SHP77 treated with DMSO at 0.1 percent for 48 hours (cell line): ENCODE measurements around the gene STX16.
"Not testable (repeated sequence)": the region's sequence is repeated elsewhere in the genome, so short reads cannot be mapped to it uniquely, and the experiment has no call there.

Experiments used
- DNase-seq: peaks from one replicate; lab custom pipeline; 2025; lab: John Stamatoyannopoulos, UW

Gene STX16

DNA sequence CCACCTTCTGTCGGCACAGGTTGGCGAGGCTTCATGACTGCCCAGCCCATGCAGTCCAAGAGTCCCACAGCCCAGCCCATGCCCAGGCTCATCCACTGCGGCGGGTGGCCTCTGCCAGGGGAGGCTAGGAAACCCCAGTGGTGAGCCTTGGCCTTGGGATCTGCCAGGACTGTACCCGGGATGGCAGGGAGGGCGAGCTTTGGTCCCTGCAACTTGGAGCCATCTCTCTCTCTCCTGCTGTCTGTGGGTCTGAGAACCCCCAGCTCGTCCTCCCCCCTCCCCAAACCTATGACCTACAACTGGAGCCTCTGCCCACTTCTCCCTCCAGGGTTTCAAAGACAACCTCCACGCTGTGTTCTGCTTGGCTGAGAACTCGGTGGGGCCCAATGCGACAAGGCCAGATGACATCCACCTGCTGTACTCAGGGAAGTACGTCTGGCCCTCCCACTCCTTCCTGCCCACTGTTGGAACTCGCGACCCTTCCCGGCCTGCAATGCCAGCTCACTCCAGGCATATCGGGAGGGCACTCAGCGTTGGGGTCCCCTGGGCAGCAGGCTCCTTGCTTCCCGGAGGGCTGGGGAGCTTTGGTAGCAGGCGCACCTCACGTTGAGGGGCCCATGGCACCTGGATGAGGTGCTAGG lies 61.2 kb downstream of the STX16 start:
- DNase-seq: no peak

DNA sequence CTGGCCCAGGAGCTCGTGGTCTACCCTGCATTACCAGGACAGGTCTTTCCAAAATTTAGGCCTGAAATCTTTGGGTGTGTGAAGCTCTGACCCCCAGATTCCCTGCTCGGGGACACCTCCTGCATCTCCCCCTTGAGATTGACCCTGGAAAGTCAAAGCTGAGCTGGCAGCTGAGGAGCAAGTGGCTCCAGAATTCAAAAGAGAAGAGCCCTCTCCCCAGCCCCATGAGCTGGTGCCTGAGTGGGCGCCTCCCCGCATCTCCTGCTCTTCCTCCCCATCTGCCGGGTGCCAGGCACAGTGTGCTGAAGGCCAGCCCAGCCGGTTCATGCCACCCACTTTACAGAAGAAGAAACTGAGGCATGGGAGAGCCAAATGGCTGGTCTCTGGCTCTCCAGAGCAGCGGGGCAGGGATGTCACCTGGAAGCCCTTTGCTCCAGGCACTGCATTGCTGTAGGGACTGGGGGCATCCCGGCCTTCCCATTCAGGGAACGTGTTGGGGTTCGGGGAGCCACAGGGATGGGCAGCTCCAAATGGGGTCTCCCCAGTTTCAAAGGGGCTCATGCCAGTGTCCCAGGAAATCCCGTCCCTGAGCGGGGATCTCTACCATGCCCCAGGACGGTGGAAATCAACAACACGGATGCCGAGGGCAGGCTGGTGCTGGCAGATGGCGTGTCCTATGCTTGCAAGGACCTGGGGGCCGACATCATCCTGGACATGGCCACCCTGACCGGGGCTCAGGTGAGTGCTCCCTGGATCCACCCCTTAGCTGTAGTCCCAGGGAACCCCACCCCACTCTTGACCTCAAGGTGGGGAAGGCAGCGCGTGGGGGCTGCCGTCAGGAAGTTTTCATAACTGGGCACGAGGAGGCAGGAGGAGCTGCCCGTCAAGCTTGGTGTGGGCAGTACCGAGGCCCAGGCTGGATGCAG lies 62.0 kb downstream of the STX16 start:
- DNase-seq: no peak

DNA sequence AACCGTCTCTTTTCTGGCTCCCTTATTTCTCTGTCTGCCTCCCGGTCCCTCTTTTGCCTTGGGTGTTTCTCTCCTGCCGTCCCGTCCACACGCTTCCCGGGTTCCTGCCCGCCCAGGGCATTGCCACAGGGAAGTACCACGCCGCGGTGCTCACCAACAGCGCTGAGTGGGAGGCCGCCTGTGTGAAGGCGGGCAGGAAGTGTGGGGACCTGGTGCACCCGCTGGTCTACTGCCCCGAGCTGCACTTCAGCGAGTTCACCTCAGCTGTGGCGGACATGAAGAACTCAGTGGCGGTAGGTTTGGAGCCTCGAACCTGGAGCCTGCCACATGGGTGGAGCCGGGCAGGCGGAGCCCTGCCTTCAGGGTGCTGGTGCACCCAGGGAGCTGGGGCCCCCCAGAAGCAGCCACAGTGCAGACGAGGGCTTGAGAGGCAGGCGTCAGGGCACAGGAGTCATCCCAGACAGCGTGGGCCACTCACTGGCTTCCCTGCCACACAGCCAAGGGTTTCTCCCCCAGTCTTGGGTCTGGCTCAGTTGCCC lies 62.8 kb downstream of the STX16 start:
- DNase-seq: no peak

DNA sequence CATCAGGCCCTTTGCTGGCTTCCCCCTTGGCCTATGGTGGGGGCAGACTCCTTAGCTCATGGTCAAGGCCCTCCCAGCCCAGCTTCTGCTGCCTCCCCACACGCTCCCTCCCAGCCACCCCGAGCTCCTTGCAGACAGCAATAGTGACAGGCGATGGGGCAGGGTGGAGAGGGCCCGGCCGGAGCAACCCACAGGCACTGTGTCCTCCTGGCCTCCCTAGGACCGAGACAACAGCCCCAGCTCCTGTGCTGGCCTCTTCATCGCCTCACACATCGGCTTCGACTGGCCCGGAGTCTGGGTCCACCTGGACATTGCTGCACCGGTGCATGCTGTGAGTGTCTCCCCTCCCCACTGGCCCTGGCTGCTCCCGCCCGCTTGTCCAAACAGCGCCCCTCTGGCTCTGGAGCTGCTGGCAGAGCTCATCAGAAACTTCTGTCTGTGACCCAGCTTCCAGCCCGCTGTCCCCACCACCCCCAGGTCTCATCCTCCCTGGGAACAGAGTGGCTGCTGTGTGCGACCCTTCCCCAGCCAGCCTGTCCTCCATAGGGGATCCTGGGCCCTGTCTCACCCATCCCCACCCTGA lies 63.3 kb downstream of the STX16 start:
- DNase-seq: no peak

DNA sequence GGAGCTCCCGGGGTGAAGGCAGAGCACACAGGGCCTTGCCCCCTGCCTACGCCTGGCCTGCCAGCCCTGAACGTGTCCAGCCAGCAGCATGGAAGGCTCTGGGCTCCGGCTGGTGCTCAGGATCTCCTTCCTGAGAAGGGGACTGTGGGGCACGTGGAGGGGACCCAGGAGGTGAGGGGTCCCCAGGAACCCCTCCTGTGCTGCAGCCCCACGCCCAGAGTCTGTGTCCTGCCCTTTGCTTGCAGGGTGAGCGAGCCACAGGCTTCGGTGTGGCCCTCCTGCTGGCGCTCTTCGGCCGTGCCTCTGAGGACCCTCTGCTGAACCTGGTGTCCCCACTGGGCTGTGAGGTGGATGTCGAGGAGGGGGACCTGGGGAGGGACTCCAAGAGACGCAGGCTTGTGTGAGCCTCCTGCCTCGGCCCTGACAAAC lies 63.9 kb downstream of the STX16 start:
- no peak for DNase-seq

DNA sequence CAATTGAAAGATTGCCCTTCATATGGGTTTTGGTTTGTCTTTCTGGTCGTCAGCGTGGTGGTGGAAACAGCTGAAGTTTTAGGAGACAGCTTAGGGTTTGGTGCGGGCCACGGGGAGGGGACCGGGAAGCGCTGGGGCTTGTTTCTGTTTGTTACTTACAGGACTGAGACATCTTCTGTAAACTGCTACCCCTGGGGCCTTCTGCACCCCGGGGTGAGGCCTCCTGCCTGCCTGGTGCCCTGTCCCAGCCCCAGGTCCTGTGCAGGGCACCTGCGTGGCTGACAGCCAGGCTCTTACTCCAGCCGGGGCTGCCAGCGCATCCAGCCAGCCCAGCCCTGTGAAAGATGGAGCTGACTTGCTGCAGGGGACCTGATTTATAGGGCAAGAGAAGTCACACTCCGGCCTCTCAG lies 64.3 kb downstream of the STX16 start:
- no peak for DNase-seq

DNA sequence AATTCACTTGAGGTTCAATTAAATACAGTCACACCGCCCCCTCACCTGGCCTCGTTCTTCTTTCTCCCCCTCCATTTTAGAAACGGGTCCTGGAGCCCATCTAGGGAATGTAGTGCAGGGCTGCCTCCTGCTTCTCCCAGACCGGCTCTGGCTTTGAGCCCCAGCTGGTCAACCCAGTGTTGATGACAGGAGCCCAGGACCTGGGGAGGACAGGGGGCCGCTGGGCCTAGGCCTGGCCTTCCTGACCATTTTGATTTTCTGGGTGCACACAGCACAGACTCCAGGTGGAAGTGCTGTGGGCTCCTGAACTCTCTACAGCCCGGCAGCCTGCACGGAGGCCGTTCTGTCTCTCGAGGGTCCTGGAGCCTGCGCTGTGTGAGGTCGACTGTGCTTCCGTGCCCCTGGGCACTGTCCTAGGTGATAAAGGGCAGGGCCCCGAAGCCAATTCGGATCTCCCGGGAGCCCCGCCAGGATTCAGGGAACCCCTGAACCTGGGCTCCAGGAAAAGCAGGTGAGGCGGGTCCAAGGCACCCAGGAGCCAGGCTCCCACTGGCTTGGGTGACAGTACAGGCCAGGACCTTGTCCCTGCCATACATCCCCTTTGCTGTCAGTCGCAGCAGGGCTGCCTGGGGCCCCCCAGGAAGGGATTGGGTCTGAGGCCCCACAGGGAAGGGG lies 64.9 kb downstream of the STX16 start:
- DNase-seq: no peak

DNA sequence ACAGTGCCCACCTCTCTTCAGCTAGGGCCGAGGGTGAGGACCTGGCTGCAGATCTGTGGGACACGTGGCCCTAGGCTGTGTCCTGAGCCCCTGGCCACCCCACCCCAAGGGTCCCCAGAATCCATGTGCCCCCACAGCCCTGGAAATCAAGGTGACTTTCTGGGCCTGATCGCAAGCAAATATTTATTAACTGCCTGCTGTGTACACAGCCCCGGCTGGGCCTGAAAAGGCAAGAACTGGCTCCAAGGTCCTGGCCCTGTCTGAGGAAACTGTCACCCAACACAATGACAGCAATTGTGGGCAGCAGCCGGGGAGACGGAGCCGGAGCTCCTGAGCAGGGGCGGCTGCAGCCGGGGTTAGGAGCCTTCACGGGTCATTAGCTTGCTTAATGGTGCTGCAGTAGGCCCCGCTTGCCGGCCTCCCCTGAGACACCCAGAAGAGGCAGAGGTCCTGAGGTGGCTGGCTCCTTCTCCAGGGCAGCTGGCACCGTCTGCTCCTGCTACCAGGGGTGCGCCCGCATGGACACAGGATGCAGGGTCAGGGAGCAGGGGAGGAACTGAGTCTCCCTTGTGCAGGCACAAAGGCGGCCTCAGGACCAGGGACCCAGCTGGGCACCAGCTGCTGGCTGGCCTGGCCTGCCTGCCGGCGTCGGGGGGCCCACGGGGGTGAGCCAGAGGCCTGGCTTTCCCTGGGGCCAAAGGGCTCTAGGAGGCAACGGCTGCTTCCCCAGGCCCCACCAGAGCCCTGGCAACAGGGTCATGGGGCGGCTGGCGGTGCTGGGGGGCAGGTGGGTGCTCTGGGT lies 65.6 kb downstream of the STX16 start:
- no peak for DNase-seq

DNA sequence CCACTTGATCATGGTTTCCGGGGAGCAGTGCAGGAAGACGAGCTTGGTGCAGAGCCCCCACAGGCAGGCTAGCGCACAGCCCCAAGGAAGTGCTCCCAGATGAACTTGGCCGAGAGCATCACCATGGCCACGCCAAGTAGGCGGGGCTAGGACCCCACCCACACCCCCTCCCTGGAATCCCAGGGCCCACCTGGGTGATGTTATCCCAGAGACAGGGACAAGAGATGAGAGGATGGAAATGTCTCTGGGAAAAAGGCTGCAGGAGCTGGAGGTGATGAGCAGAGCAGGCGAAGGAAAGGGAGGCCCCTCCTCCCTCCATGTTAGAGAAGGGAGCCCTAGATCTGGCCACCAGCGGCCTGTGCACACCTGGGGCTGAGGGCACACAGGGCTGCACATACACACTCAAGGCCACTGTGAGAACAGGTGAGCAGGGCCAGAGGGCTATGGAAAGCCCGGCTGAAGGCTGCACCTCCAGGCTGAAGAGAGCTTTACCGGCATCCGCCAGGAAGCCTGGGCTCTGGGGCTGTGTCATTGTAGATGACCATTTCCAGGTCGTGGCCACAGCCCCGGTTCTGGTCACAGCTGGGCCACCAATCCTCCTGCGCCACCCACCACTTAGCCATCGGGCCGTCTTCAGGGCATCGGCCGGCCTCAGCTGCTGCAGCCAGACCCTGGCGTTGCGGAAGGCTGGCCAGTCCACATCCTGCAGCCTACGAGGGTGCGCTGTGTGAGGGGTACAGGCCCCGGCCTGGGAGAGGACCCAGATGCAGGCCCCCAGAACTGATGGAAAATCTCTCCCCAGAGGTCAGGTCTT lies 66.4 kb downstream of the STX16 start:
- DNase-seq: no peak

DNA sequence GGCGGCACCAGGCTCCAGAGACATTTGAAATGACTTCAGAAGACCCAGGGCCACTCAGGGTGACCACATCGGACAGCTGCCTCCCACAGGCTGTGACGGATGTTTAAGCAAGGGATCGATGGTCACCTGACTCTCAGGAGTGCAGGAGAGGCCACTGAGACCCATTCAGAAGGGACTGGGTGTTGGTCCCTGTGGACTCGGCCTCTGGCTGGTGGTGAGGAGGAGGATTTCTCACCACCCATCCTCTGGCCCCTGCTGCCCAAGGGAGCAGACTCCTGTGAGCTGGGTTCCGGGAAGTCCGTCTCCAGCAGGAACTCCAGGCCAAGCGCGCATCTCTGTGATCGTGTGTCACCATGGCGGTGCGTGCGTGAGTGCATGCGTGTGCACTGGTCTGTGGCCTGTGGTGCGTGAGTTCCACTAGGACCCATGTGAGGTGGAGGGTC lies 67.1 kb downstream of the STX16 start:
- DNase-seq: no peak

DNA sequence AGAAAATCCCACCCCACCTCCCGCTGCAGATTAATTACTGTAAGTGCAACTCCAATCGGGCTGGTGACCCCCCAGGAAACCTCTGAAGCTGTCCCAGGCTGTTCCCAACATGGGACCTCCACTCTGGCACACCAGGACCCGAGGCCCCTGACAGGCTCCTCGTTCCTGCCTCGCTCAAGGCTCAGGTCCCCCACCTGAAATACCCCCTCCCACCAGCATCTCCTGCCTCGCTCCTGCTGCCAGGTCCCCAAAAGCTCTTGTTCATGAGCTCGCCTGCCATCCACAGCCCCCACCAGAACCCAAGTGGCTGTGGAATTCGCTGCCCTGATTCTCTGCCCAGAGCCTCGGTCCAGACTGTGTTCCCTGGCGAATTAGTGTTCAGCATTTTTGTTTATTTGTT lies 67.6 kb downstream of the STX16 start:
- no peak for DNase-seq

DNA sequence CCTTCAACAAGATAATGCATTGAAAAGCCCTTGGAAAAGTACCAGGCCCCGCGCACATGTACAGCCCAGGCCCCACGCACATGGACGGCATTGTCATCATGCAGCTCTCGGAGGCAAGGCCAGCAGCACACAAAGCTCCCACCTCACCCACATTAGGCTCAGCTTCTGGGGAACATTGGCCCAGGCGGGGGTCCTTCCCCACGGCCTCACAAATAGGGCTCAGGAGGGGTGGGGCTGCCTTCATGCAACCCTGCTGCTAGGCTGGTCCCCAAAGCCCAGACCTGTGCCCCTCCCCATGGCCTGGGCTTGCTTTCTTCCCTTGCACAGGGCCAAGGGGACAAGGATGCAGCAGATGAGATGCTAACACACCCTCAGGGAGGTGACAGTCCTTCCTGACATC lies 68.2 kb downstream of the STX16 start:
- no peak for DNase-seq

DNA sequence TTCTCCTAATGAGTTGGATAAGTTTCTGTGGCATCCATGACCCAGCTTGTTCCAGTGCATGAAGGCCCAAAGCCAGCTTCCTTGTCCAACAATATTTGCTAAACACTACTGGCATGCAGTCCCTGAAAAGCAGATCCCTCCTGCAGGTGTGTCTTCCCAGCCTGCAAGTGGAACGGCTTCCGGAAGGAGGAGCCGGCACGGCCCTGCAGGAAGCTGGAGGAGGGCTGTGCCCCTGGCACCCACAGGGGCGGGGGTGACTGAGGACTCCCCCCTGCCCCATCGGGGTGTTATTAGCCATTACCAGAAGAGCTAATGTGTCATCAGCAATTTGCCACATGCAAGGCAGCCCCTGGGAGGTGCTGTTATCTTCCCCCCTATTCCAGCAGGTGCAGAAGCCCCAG lies 68.9 kb downstream of the STX16 start:
- DNase-seq: no peak

DNA sequence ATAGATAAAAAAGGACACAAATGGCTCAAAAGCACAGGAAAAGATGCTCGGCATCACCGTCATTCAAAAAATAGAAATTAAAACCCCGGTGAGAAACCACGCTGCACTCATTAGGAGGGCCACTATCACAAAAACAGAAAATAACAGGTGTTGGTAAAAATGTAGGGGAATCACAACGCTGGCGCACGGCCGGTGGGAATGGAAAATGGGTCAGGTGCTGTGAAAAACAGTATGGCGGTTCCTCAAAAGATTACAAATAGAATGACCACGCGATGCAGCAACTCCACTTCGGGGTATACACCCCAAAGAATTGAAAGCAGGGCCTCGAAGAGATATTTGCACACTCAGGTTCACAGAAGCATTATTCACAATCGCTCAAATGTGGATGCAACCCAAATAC lies 69.8 kb downstream of the STX16 start:
- DNase-seq: no peak

DNA sequence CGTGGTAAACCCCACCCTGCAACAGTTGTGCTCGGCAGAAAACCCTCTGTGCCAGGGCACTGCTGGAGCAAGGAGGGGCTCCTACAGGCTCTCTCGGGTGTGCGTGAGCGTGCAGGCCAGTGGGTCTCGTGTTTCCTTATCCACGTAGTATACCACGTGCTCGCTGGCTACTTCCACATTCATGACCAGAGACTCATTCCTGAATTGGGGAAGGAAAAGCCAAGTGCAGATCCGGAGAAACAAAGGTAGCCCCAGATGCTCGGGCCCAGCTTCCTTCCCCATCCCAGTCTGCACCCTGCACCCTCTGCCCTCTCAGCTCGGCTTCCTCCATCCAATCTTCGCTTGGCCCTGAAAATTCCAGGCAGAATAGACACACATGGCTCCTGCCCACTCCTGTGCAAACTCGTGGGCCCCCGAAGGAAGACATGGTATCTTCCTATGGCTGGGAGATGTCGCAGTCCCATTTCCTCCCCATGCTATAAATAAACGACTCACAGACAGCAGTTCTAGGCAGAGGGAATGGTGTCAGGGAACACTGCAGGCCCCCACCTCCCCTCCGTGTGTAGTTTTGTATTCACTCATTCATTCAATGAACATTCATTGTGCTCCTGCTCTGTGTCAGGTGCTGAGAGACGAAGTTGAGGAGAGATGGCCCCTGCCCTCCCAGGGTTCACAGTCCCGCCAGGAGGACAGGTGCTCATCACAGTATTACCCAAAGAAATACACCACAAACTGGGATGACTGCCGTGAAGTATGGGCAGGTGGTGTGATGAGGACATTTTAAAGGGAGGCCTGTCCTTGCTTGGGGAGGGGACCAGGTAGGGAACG lies 71.1 kb downstream of the STX16 start:
- DNase-seq: no peak

DNA sequence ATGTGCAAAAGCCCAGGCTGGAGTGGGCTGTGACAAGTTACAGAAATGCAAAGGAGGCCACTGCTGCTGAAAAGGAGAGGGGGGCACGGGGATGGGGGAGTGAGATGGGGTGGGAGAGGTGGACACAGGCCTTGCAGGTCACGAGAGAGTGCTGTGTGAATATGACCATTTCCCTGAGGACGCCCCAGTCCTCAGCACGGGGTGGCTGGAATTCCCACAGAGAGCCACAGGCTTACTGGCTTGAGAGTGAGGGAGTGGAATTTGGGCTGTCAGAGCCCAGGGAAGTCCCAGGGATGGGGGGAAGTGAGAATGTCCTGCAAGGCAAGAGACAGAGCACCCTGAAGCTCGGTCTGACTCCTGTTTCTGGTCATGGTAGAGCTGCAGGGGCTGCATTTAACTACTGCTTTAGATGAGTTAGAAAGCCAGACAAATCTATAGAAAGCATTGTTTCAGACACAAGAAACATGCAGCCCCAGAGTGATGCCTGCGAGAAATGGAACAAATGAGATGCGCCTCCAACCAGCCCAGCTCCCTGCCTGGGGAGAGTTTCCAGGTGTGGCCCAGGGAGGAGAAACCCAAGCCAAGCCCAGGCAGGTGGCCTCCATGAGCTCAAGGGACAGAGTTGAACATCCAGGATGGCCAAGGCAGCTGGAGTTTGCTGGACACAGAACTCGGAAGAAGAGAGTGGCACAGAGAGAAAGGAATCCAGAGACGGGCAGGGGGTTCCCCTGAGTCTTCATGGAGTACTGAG lies 72.0 kb downstream of the STX16 start:
- no peak for DNase-seq

DNA sequence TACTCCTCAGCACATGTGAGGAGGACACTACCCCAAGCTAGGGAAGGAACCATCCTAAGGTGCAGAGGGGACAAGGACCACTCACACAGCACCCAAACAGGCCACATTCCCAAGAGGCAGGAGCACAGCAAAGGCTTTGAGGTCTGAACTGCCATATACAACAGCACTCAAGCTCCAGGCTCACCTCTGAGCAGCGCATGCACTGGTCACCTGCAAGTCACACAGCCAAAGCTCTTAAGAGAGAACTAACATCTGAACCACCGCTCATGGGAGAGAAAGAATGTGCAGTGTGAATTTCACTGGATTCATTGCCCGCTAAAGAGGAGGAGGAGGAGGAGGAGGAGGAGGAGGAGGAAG lies 72.5 kb downstream of the STX16 start:
- DNase-seq: no peak

DNA sequence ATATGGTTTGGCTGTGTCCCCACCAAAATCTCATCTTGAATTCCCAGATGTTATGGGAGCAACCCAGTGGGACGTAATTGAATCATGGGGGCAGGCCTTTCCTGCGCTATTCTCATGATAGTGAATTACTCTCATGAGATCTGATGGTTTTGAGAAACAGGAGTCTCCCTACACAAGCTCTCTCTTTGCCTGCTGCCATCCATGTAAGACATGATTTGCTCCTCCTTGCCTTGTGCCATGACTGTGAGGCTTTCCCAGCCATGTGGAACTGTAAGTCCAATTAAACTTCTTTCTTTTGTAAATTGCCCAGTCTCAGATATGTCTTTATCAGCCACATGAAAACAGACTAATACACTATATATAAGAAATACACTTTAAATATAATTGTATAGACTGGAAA lies 75.1 kb downstream of the STX16 start:
- DNase-seq: not testable (repeated sequence)
